Esophagus (tissue), 2 donors: ENCODE data around the gene DZIP1L. TPM values are rescaled to one million over a fixed set of nuclear protein-coding genes. Genes with fewer than 3 reads are reported as not detected.

Source experiments
- H3K27ac ChIP-seq, 2 donors: one replicate each; pipeline ENCODE4 v1.5.1; 2013; ENCODE audit warnings: low read depth in 2 of 2, mild to moderate bottlenecking in 2 of 2, inconsistent platforms in 1 of 2, low read length in 1 of 2, moderate library complexity in 1 of 2
- H3K27me3 ChIP-seq, 2 donors: one replicate each; pipeline ENCODE4 v1.6.1; 2013; ENCODE audit warnings: low read length in 2 of 2, control low read depth in 1 of 2, mild to moderate bottlenecking in 1 of 2; ENCODE audit not compliant: insufficient read depth in 2 of 2, control insufficient read depth in 1 of 2
- H3K36me3 ChIP-seq, 2 donors: one replicate each; pipeline ENCODE4 v1.6.1; 2013; ENCODE audit warnings: low read length in 1 of 2; ENCODE audit not compliant: control insufficient read depth in 2 of 2, insufficient read depth in 2 of 2
- H3K4me1 ChIP-seq, 2 donors: one replicate each; pipeline ENCODE4 v1.6.1; 2013; ENCODE audit warnings: low read length in 1 of 2; ENCODE audit not compliant: control insufficient read depth in 2 of 2, insufficient read depth in 2 of 2
- H3K4me3 ChIP-seq, 2 donors: one replicate each; pipeline ENCODE4 v1.5.1; 2013; ENCODE audit warnings: low read length in 2 of 2, mild to moderate bottlenecking in 2 of 2, low read depth in 1 of 2, moderate library complexity in 1 of 2
- H3K9me3 ChIP-seq, 2 donors: one replicate each; pipeline ENCODE4 v1.6.1; 2013; ENCODE audit warnings: mild to moderate bottlenecking in 2 of 2, low read depth in 1 of 2, low read length in 1 of 2, moderate library complexity in 1 of 2; ENCODE audit not compliant: control insufficient read depth in 2 of 2, insufficient read depth in 1 of 2
- WGBS, 2 donors: extraction: QIAGEN DNeasy Blood & Tissue Kit; methylation state at CpG; one replicate each; pipeline ENCODE4 v1.1.7; 2013; 5-methylcytosine and 5-hydroxymethylcytosine counted together
- polyA plus RNA-seq, 2 donors: library from polyadenylated mRNA; stranded (reverse); fragments of 200-250 nt; gene quantifications; one replicate each; pipeline ENCODE4 v1.2.3, GENCODE V29; 2013
- donor health status: healthy with polysubstance abuse.
- donor health status: Bipolar disorder and iron deficiency.

The DZIP1L gene
- polyA plus RNA-seq, 2 donors, result 2.3 to 3.9 TPM

DNA sequence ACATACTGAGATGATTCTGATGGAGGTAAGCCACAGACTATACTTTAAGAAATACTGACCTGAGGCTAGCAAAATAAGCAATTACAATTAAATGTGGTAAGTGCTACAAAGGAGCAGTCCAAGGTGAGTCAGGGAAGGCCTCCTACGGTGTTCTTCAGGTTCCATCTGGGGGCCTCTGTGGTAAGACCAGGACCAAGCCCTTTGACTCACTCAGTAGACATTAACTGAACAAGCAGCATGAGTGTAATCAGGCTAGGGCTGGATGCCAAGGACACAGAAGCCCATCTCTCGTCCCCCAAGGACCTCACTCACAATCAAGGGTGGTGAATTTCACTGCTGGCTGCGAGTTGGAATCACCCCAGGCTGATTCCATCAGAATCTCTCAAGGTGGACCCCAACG lies 37.3 kb downstream of the DZIP1L start:
- Histone ChIP-seq H3K9me3 (peaks cover 0 to 2% of the 10 kb centered on the region in 2 donors), H3K4me3 (no peak overlapping the region), H3K27ac (no peak overlapping the region), H3K27me3 (no peaks in the 10 kb centered on the region), H3K4me1 (peaks cover 0 to 3% of the 10 kb centered on the region in 2 donors), H3K36me3 (peaks cover 2 to 13% of the 10 kb centered on the region in 2 donors)
- WGBS, 2 donors, result 71 to 87% methylated on average over 4 of the region's 4 CpGs

DNA sequence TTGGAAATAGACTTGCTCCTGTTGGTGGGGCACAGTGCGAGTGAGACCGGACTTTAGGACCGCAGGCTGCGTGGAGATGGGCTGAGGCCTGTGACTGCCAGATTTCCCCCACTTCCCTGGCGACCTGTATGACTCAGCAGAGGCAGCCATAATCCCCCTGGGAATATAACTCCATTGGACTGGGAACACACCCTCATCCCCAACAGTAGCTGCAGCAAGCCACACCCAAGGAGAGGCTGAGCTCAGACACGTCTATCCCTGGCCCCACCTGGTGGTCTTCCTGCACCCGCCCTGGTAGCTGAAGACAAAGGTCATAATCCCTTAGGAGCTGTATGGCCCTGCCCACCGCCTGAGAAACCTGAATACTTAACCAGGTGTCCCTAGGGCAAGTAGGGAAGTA lies 42.6 kb downstream of the DZIP1L start:
- Histone ChIP-seq H3K27me3 (no peaks in the 10 kb centered on the region), H3K4me3 (no peak overlapping the region), H3K36me3 (peaks cover 3 to 8% of the 10 kb centered on the region in 2 donors), H3K4me1 (no peaks in the 10 kb centered on the region), H3K9me3 (peaks cover 0 to 2% of the 10 kb centered on the region in 2 donors), H3K27ac (no peak overlapping the region)
- WGBS, 2 donors, result 73 to 78% methylated on average over 8 of the region's 8 CpGs

DNA sequence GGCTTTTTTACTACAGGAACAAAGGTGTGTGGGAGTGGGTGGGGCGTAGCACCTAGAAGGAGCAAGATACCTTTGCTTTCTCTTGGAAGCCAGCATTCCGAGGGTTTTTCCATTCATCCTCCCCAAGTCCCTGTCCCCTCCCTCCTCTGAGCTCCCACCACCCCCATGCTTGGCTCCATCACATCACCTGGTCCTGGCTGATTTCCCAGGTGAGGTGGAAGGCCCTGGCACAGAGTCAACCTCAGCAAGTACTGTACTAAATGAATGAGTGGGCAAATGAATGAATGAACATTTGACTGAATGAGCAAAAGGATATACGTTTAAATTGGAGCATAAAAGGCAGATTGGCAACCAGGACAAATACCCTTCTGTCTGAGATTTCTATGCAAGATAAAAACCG lies 45.4 kb downstream of the DZIP1L start:
- H3K36me3 ChIP-seq, result peaks cover 0 to 3% of the 10 kb centered on the region in 2 donors
- 69 to 75% methylated on average over 4 of the region's 4 CpGs for WGBS, 2 donors

DNA sequence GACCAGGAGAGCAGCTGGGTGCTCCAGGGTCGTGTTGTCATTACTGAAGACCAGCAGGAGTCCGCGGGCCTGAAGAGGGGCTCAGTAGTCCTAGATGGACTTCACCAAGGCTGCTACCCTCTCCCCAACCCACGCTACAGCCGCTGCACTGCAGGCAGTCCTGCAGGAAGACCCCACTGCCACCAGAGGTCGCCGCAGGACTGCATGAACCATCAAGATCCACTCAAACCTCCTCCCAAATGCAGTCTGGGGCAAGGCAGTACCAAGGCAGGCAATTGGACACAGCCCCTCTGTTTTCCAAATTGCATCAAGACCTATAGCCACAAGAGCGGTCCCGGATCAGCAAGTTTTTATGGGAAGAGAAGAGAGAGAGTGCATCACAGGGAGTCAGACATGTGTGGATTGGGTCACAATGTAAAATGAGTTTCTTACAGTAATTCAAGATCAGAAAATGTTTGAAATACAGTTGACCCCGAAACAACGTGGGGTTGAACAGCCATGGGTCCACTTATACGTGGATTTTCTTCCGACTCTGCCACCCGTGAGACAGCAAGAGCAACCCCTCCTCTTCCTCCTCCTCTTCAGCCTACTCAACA lies 46.7 kb downstream of the DZIP1L start:
- 28 to 31% methylated on average over 14 of the region's 14 CpGs for WGBS, 2 donors
- Histone ChIP-seq H3K4me1 (no peaks in the 10 kb centered on the region), H3K4me3 (no peak overlapping the region), H3K27ac (no peak overlapping the region), H3K9me3 (no peaks in the 10 kb centered on the region), H3K27me3 (no peaks in the 10 kb centered on the region), H3K36me3 (peaks cover 0 to 7% of the 10 kb centered on the region in 2 donors)

More for the DNA sequence above, 45.4 kb downstream of the DZIP1L start:
- Histone ChIP-seq H3K4me3 (no peak overlapping the region), H3K27me3 (no peaks in the 10 kb centered on the region), H3K9me3 (no peaks in the 10 kb centered on the region), H3K27ac (no peak overlapping the region), H3K4me1 (no peaks in the 10 kb centered on the region)

DNA sequence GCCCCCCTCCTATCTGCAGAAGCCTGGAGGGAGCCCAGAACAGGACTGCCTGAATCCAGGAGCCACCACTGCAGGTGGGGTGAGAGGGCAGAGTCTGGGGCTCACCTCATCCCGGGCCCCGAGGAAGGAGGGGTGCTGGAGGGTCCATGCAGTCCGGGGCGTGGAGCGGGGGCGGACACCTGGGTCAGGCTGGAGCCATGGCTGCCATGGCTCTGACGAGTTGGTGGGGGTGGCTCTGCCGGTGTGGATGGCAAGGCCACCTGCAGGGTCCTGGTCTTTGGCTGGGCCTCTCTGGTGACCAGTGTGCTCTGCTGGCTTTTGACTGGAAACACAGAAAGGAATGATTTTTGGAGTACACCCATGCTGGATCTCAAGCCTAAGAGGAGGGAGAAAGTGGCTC lies 47.4 kb downstream of the DZIP1L start:
- WGBS, 2 donors, result 77 to 79% methylated on average over 8 of the region's 8 CpGs
- no peak overlapping the region for H3K4me3 ChIP-seq

DNA sequence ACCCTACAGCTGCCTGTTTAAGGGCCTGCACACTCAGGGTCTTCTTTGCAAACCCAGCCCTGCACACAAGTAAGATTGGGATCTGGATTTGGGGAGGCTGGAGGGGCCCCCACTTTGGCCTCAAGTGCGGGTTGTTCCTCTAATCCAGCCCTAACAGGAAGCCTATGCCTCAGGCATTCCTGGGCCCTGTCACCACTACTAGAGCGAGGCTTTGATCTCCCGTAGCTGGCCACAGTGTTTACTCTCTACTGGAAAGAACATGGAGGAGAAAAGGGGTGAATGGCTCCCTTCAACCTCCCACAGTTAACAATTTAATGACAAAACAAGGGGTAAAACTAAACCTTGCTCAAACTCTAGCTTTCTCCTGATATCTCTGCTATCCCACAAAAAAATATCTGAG lies 48.4 kb downstream of the DZIP1L start:
- Histone ChIP-seq H3K4me1 (no peaks in the 10 kb centered on the region), H3K27ac (no peak overlapping the region), H3K4me3 (no peak overlapping the region), H3K36me3 (peaks cover 0 to 7% of the 10 kb centered on the region in 2 donors), H3K27me3 (no peaks in the 10 kb centered on the region), H3K9me3 (no peaks in the 10 kb centered on the region)
- WGBS, 2 donors, result 73 to 81% methylated on average over 3 of the region's 3 CpGs

More for the DNA sequence above, 47.4 kb downstream of the DZIP1L start:
- Histone ChIP-seq H3K27me3 (no peaks in the 10 kb centered on the region), H3K9me3 (no peaks in the 10 kb centered on the region), H3K4me1 (no peaks in the 10 kb centered on the region), H3K27ac (no peak overlapping the region), H3K36me3 (peaks cover 0 to 7% of the 10 kb centered on the region in 2 donors)

DNA sequence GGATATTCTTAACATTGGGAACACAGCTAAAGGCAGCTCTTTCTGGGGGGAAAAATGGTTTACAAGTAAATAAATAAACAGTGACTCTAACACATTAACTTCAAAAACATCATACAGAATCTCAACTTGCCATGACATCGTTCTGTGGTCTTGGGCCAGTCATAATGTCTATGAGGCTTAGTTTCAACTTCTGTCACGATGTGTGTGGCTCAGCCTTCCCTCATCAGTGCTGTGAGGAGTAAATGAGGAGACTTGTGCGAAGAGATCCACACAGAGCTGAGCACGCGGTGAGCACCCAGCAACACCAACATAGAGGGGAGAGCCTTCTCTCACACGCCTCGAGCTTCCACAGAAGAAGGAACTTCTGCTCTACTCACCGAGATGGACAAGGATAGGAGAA lies 49.0 kb downstream of the DZIP1L start:
- H3K4me1 ChIP-seq, result no peaks in the 10 kb centered on the region
- H3K4me3 ChIP-seq, result no peak overlapping the region
- H3K9me3 ChIP-seq, result no peaks in the 10 kb centered on the region
- 78 to 86% methylated on average over 8 of the region's 8 CpGs for WGBS, 2 donors
- H3K27me3 ChIP-seq, result no peaks in the 10 kb centered on the region
- H3K36me3 ChIP-seq, result peaks cover 0 to 7% of the 10 kb centered on the region in 2 donors
- no peak overlapping the region for H3K27ac ChIP-seq

DNA sequence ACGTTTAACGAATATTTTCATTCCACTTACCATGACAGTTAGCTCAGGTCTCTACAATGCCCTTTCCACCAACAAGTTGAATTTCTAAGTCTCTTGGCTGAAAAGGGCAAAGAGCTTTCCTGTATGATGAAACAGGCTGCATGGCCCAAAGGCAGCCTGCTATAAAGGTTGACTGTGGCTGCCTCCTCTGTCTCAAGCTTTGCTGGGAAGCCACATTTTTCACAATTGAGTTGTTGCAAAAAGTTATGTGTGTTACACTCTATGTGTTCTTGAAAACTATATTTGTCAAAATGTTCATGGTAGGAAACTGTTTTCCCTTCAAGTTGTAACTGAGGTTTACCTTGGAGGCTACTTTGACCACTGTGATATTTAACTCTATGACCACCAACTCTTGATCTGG lies 49.5 kb downstream of the DZIP1L start:
- Histone ChIP-seq H3K4me1 (no peaks in the 10 kb centered on the region), H3K4me3 (no peak overlapping the region), H3K27me3 (no peaks in the 10 kb centered on the region), H3K9me3 (no peaks in the 10 kb centered on the region), H3K36me3 (peaks cover 0 to 4% of the 10 kb centered on the region in 2 donors), H3K27ac (no peak overlapping the region)
- WGBS, 2 donors, result 93 to 95% methylated on average over 2 of the region's 2 CpGs

DNA sequence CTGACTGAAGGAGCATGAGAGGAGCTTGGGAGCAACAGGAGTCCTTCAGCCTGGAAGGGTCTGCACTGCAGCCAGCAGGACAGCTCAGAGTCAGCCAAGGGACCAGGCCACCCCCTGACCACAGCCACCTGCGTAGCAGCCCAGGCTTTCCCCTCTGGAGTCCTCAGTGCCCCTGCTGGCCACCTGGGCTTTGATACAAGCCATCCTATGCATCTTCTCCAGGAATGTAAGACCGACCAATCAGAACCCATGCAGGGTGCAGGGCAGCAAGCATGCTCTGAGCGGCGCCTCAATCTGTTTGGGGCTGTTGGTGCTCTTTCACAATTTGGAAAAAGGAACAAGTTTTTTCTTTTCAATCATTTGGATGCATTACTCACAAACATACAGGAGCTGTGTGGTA lies 52.0 kb downstream of the DZIP1L start:
- Histone ChIP-seq H3K9me3 (no peaks in the 10 kb centered on the region), H3K27ac (no peak overlapping the region), H3K27me3 (no peaks in the 10 kb centered on the region), H3K4me1 (no peaks in the 10 kb centered on the region), H3K36me3 (peaks cover 0 to 4% of the 10 kb centered on the region in 2 donors), H3K4me3 (no peak overlapping the region)
- 66 to 70% methylated on average over 4 of the region's 4 CpGs for WGBS, 2 donors

DNA sequence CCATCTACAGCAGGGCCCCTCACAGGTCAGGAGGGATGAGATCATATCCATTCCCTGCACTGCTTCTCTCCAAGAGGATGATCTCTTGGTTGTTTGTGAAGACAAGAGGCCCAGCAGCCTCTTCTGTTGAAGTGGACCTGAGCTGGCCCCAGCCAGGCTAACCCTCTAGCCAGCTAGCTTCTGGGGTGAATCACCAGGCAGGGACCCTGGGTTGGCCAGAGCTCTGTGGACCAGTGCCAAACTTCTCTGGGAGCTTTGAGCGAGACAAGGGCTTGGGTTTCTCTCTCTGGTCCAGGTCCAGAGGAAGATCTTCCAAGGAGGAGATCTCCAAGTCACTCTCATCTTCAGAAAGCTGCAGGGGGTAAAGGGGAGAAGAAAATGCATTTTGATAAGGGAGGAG lies 52.8 kb downstream of the DZIP1L start:
- Histone ChIP-seq H3K4me3 (no peak overlapping the region), H3K36me3 (peaks cover 0 to 4% of the 10 kb centered on the region in 2 donors), H3K27me3 (no peaks in the 10 kb centered on the region), H3K4me1 (no peaks in the 10 kb centered on the region), H3K27ac (no peak overlapping the region), H3K9me3 (no peaks in the 10 kb centered on the region)
- 50 to 56% methylated on average over 1 of the region's 1 CpG for WGBS, 2 donors
